Measurements from ENCODE around the gene NEUROG2. TPM values are rescaled to one million over a fixed set of nuclear protein-coding genes. Genes with fewer than 3 reads are reported as not detected.

The NEUROG2 gene
- total RNA-seq, 1 experiment from 2014 or later: not detected

GRCh38 chr4:112540695-112541094, 24.7 kb upstream of the NEUROG2 start:
- H3K18ac ChIP-seq (ENCODE audit: insufficient read length, low read depth, low read length): no peak overlapping the region
- no peak overlapping the region for H4K8ac ChIP-seq (replicated peaks; ENCODE audit: insufficient read length, low read depth, low read length)
- H3K14ac ChIP-seq (ENCODE audit: insufficient read depth, low read length): no peak overlapping the region
- no peak overlapping the region for H2BK120ac ChIP-seq (ENCODE audit: low read depth, low read length, poor library complexity, severe bottlenecking)
- H2BK15ac ChIP-seq (ENCODE audit: low read depth, low read length): no peak overlapping the region
- H3K4me3 Mint-ChIP-seq: no peak overlapping the region
- H2BK12ac ChIP-seq (ENCODE audit: insufficient read length, low read depth, low read length): no peak overlapping the region
- no peak overlapping the region for H3K56ac ChIP-seq (ENCODE audit: insufficient read length, low read depth, low read length)
- H3K23ac ChIP-seq (ENCODE audit: insufficient read length, low read depth, low read length): no peak overlapping the region
- H4K5ac ChIP-seq (ENCODE audit: insufficient read length, low read depth, low read length): no peak overlapping the region
- H4K20me1 ChIP-seq (ENCODE audit: control insufficient read depth, insufficient read depth, insufficient read length): no peaks in the 10 kb centered on the region
- no peaks in the 10 kb centered on the region for H3K23me2 ChIP-seq (ENCODE audit: insufficient read length, low read depth, low read length, poor library complexity, severe bottlenecking)
- H3K79me1 ChIP-seq (ENCODE audit: insufficient read depth, low read depth, low read length, poor library complexity, severe bottlenecking): no peaks in the 10 kb centered on the region
- no peak overlapping the region for H4K91ac ChIP-seq (ENCODE audit: insufficient read length, low read depth, low read length)
- H3K27me3 Mint-ChIP-seq (ENCODE audit: low read depth): no peaks in the 10 kb centered on the region
- no peak overlapping the region for H3T11ph ChIP-seq (ENCODE audit: low read length)
- H3K27me3 ChIP-seq (ENCODE audit: insufficient read depth, low read length): no peaks in the 10 kb centered on the region
- WGBS (ENCODE audit: extremely low coverage, insufficient read length, low lambda C conversion rate): no CpG with 5 or more reads among the region's 1 CpG
- no peaks in the 10 kb centered on the region for H3K79me2 ChIP-seq (ENCODE audit: insufficient read depth, low read length)
- no peak for TF ChIP-seq CTCF (conservative IDR thresholded peaks at IDR 0.05)
- H2BK5ac ChIP-seq (ENCODE audit: insufficient read length, low read length): no peak overlapping the region
- H3K27ac Mint-ChIP-seq: no peak overlapping the region
- H2AK5ac ChIP-seq (ENCODE audit: insufficient read length, low read length): no peak overlapping the region
- no peak overlapping the region for H2AFZ ChIP-seq (ENCODE audit: low read length)
- H3K4me2 ChIP-seq (ENCODE audit: insufficient read depth, insufficient read length, low read length): no peak overlapping the region
- H3K9me3 ChIP-seq (ENCODE audit: control insufficient read depth, low read depth, low read length): no peaks in the 10 kb centered on the region
- DNase-seq: no peak
- H3K9ac ChIP-seq (ENCODE audit: extremely low read depth, insufficient read length, low read length): no peak overlapping the region
- peaks cover 0 to 6% (median 5%) of the 10 kb centered on the region in 3 experiments; a peak in 5 of 7 replicates for H3K36me3 Mint-ChIP-seq (ENCODE audit: insufficient read depth in 1 of 3, low read depth in 3 of 3)
- no peaks in the 10 kb centered on the region for H3K4me1 ChIP-seq (ENCODE audit: insufficient read depth, low read length)
- no peak overlapping the region for H3K27ac ChIP-seq (ENCODE audit: insufficient read length, low read depth, low read length)
- no peaks in the 10 kb centered on the region for H3K9me3 Mint-ChIP-seq
- H2BK20ac ChIP-seq (ENCODE audit: low read depth, low read length, poor library complexity, severe bottlenecking): no peak overlapping the region
- no peaks in the 10 kb centered on the region for H3K4me1 Mint-ChIP-seq
- H3K4ac ChIP-seq (ENCODE audit: low read depth, low read length): no peak overlapping the region
